GM18873 (cell line): ENCODE data around the gene STEAP3.

ENCODE experiments used
- ATAC-seq: cut with Tn5 transposase; IDR thresholded peaks from one replicate; pipeline ENCODE4 v1.9.1; 2021; ENCODE audit warnings: mild to moderate bottlenecking, moderate library complexity, moderate number of reproducible peaks; ENCODE audit not compliant: unreplicated experiment, low FRiP score

STEAP3 gene

GRCh38 chr2:119245076-119245840, 21.6 kb downstream of the STEAP3 start:
- no peak for ATAC-seq

- no peak for ATAC-seq
Observed at GRCh38 chr2:119245841-119246230, 22.2 kb downstream of the STEAP3 start.

GRCh38 chr2:119246884-119247843, 23.5 kb downstream of the STEAP3 start:
- no peak for ATAC-seq

- no peak for ATAC-seq
Observed at GRCh38 chr2:119247844-119248271, 24.2 kb downstream of the STEAP3 start.

GRCh38 chr2:119248311-119248710, 24.7 kb downstream of the STEAP3 start:
- no peak for ATAC-seq

GRCh38 chr2:119248751-119249150, 25.1 kb downstream of the STEAP3 start:
- ATAC-seq, result no peak

GRCh38 chr2:119249311-119249710, 25.7 kb downstream of the STEAP3 start:
- no peak for ATAC-seq

GRCh38 chr2:119249855-119250717, 26.5 kb downstream of the STEAP3 start:
- no peak for ATAC-seq

GRCh38 chr2:119250718-119251290, 27.2 kb downstream of the STEAP3 start:
- ATAC-seq, result no peak

GRCh38 chr2:119251652-119252051, 28.0 kb downstream of the STEAP3 start:
- no peak for ATAC-seq

GRCh38 chr2:119252186-119253113, 28.8 kb downstream of the STEAP3 start:
- no peak for ATAC-seq

GRCh38 chr2:119253114-119253702, 29.6 kb downstream of the STEAP3 start:
- no peak for ATAC-seq

GRCh38 chr2:119253760-119254600, 30.3 kb downstream of the STEAP3 start:
- no peak for ATAC-seq

- no peak for ATAC-seq
Observed at GRCh38 chr2:119254601-119255080, 31.0 kb downstream of the STEAP3 start.

- ATAC-seq, result no peak
Observed at GRCh38 chr2:119255760-119256581, 32.3 kb downstream of the STEAP3 start.

GRCh38 chr2:119256582-119256921, 32.9 kb downstream of the STEAP3 start:
- ATAC-seq, result no peak

- no peak for ATAC-seq
Observed at GRCh38 chr2:119257198-119257597, 33.6 kb downstream of the STEAP3 start.
